H1 (cell line): Measurements from ENCODE around the gene PRXL2A. TPM values are rescaled to one million over a fixed set of nuclear protein-coding genes. Genes with fewer than 3 reads are reported as not detected.
"Not testable (repeated sequence)": the region's sequence is repeated elsewhere in the genome, so short reads cannot be mapped to it uniquely, and the experiment has no call there.

Experiments used
- CTCF ChIA-PET: fragments of 300-600 bp; sonication (Branson Sonifier 250); formaldehyde crosslinking; loops from one replicate; lab custom pipeline; 2021; ENCODE audit not compliant: partially characterized antibody; lab: Charles Lee
- POLR2A ChIA-PET: fragments of 300-600 bp; sonication (Branson Sonifier 250); formaldehyde crosslinking; loops from one replicate; lab custom pipeline; 2021; ENCODE audit warnings: inconsistent platforms; ENCODE audit not compliant: partially characterized antibody; lab: Charles Lee
- DNase-seq, 2 experiments: peaks; one replicate each; pipeline versions ENCODE4 v3.0.0 to v3.0.0-alpha.2; 2010 to 2022; ENCODE audit warnings: low spot score in 2 of 2, low read depth in 1 of 2, mixed read lengths in 1 of 2
- FAIRE-seq: peaks from 2 replicates; lab custom pipeline; 2011; peaks lifted over from hg19 to GRCh38; lab: Jason Lieb, UNC
- H2AFZ ChIP-seq: 2 replicates; pipeline ENCODE4 v1.8.1; 2012; ENCODE audit warnings: low read length, inconsistent platforms
- H2AK5ac ChIP-seq: 2 replicates; pipeline ENCODE4 v1.6.1; 2013; ENCODE audit warnings: low read depth, low read length
- H2BK120ac ChIP-seq: replicated peaks from 2 replicates; pipeline ENCODE3; 2013; ENCODE audit warnings: low read depth, low read length, inconsistent platforms
- H2BK12ac ChIP-seq: 2 replicates; pipeline ENCODE4 v1.6.1; 2013; ENCODE audit warnings: low read depth, low read length
- H2BK15ac ChIP-seq: 2 replicates; pipeline ENCODE4 v1.6.1; 2013; ENCODE audit warnings: low read length
- H2BK20ac ChIP-seq: 2 replicates; pipeline ENCODE4 v1.6.1; 2013; ENCODE audit warnings: low read length
- H2BK5ac ChIP-seq: 2 replicates; pipeline ENCODE4 v1.6.1; 2013; ENCODE audit warnings: low read depth, low read length
- H3K14ac ChIP-seq: 2 replicates; pipeline ENCODE4 v1.6.1; 2013; ENCODE audit warnings: inconsistent platforms; ENCODE audit not compliant: insufficient read length
- H3K18ac ChIP-seq: 2 replicates; pipeline ENCODE4 v1.6.1; 2013; ENCODE audit warnings: low read length; ENCODE audit errors: extremely low read depth
- H3K23ac ChIP-seq: 2 replicates; pipeline ENCODE4 v1.6.1; 2013; ENCODE audit warnings: inconsistent platforms; ENCODE audit not compliant: insufficient read length
- H3K23me2 ChIP-seq: 2 replicates; pipeline ENCODE4 v1.6.1; 2013; ENCODE audit warnings: low read depth, low read length
- H3K27ac ChIP-seq: 2 replicates; pipeline ENCODE4 v1.6.1; 2011; ENCODE audit warnings: low read depth, low read length, inconsistent platforms
- H3K27me3 ChIP-seq, 4 experiments: replicated peaks in 1 of 4; 1 replicate in 1 of 4; 2 replicates in 3 of 4; pipeline versions ENCODE4 v1.6.1 to v1.8.1; 2011 to 2013; ENCODE audit warnings: low read length in 3 of 4, mild to moderate bottlenecking in 3 of 4, inconsistent platforms in 2 of 4, mixed read lengths in 2 of 4, moderate library complexity in 1 of 4; ENCODE audit not compliant: control insufficient read depth in 3 of 4, insufficient read depth in 3 of 4; ENCODE audit errors: extremely low read depth in 1 of 4
- H3K36me3 ChIP-seq, 4 experiments: 2 replicates each; pipeline versions ENCODE4 v1.6.1 to v1.8.1; 2011 to 2013; ENCODE audit warnings: mild to moderate bottlenecking in 4 of 4, low read length in 3 of 4, moderate library complexity in 2 of 4, control low read depth in 1 of 4, inconsistent platforms in 1 of 4; ENCODE audit not compliant: insufficient read depth in 4 of 4, control insufficient read depth in 2 of 4
- H3K4ac ChIP-seq: replicated peaks from 2 replicates; pipeline ENCODE3; 2013; ENCODE audit warnings: low read length, low read depth, mixed read lengths, inconsistent platforms; ENCODE audit not compliant: insufficient read length
- H3K4me1 ChIP-seq, 4 experiments: replicated peaks in 1 of 4; 1 replicate in 1 of 4; 2 replicates in 3 of 4; pipeline versions ENCODE4 v1.6.1 to v1.8.1; 2011 to 2013; ENCODE audit warnings: low read length in 3 of 4, inconsistent platforms in 2 of 4, mixed read lengths in 1 of 4; ENCODE audit not compliant: insufficient read depth in 4 of 4, control insufficient read depth in 3 of 4
- H3K4me2 ChIP-seq, 2 experiments: 2 replicates each; pipeline versions ENCODE4 v1.6.1 to v1.8.1; 2011 to 2013; ENCODE audit warnings: low read depth in 2 of 2, low read length in 2 of 2, control low read depth in 1 of 2, inconsistent platforms in 1 of 2, mild to moderate bottlenecking in 1 of 2; ENCODE audit not compliant: insufficient read depth in 1 of 2
- H3K4me3 ChIP-seq, 4 experiments: fragments of 200-600, 300-600 bp in 1 of 4; sonication (generic), shearing (Covaris generic), sonication (Bioruptor Twin) in 1 of 4; 2 replicates each; pipeline versions ENCODE4 v1.5.1 to v1.8.1; 2011 to 2016; ENCODE audit warnings: low read length in 4 of 4, low read depth in 3 of 4, control low read depth in 2 of 4, inconsistent platforms in 2 of 4, mild to moderate bottlenecking in 2 of 4, mixed read lengths in 1 of 4, moderate library complexity in 1 of 4; ENCODE audit not compliant: insufficient read depth in 2 of 4; ENCODE audit errors: extremely low read depth in 1 of 4
- H3K56ac ChIP-seq: replicated peaks from 2 replicates; pipeline ENCODE3; 2013; ENCODE audit warnings: low read depth, mild to moderate bottlenecking, mixed read lengths, low read length, inconsistent platforms; ENCODE audit not compliant: insufficient read length
- H3K79me1 ChIP-seq: 2 replicates; pipeline ENCODE4 v1.6.1; 2013; ENCODE audit warnings: low read depth, low read length, control low read depth
- H3K79me2 ChIP-seq, 2 experiments: 2 replicates each; pipeline versions ENCODE4 v1.6.1 to v1.8.1; 2012 to 2013; ENCODE audit warnings: low read length in 2 of 2, mild to moderate bottlenecking in 2 of 2, inconsistent platforms in 1 of 2; ENCODE audit not compliant: insufficient read depth in 2 of 2, control insufficient read depth in 1 of 2
- H3K9ac ChIP-seq, 4 experiments: replicated peaks in 1 of 4; 1 replicate in 1 of 4; 2 replicates in 3 of 4; pipeline versions ENCODE4 v1.6.1 to v1.8.1; 2011 to 2013; ENCODE audit warnings: low read depth in 3 of 4, low read length in 3 of 4, control low read depth in 2 of 4, mild to moderate bottlenecking in 2 of 4, moderate library complexity in 2 of 4, inconsistent platforms in 1 of 4; ENCODE audit errors: extremely low read depth in 1 of 4
- H3K9me3 ChIP-seq, 2 experiments: 2 replicates each; pipeline versions ENCODE4 v1.6.1 to v1.8.1; 2012 to 2013; ENCODE audit warnings: mild to moderate bottlenecking in 2 of 2, moderate library complexity in 2 of 2, control low read depth in 1 of 2, inconsistent platforms in 1 of 2, low read depth in 1 of 2, low read length in 1 of 2, mixed read lengths in 1 of 2; ENCODE audit not compliant: insufficient read depth in 2 of 2
- H4K20me1 ChIP-seq, 2 experiments: replicated peaks in 1 of 2; 2 replicates each; pipeline versions ENCODE3 to v1.8.1; 2011 to 2013; ENCODE audit warnings: inconsistent platforms in 2 of 2, low read length in 2 of 2, mild to moderate bottlenecking in 1 of 2; ENCODE audit not compliant: insufficient read depth in 2 of 2, control insufficient read depth in 1 of 2
- H4K5ac ChIP-seq: 2 replicates; pipeline ENCODE4 v1.6.1; 2013; ENCODE audit warnings: low read length, low read depth, mixed read lengths, inconsistent platforms; ENCODE audit not compliant: insufficient read length
- H4K8ac ChIP-seq: 2 replicates; pipeline ENCODE4 v1.8.0; 2013; ENCODE audit warnings: mild to moderate bottlenecking, moderate library complexity, low read length, inconsistent platforms; ENCODE audit not compliant: insufficient read depth; ENCODE audit errors: extremely low read depth
- H4K91ac ChIP-seq: replicated peaks from 2 replicates; pipeline ENCODE3; 2013; ENCODE audit warnings: low read length, mixed read lengths, inconsistent platforms; ENCODE audit not compliant: insufficient read length
- WGBS, 2 experiments: shearing (Covaris generic) in 1 of 2; methylation state at CpG; one replicate each; pipeline versions ENCODE4 v1.1.6 to v1.1.7; 2013 to 2015; ENCODE audit warnings: low lambda C conversion rate in 2 of 2, mixed read lengths in 2 of 2, inconsistent platforms in 1 of 2, low coverage in 1 of 2, missing lambda C conversion rate in 1 of 2; ENCODE audit not compliant: insufficient replicate concordance in 2 of 2, insufficient coverage in 1 of 2, insufficient read length in 1 of 2; ENCODE audit errors: extremely low coverage in 1 of 2, missing lambda C conversion rate in 1 of 2; 5-methylcytosine and 5-hydroxymethylcytosine counted together
- polyA plus RNA-seq, 7 experiments: library from polyadenylated mRNA; depleted of rRNA in 3 of 7; stranded (reverse) in 5 of 7; unstranded in 2 of 7; fragments of >200 nt in 5 of 7; fragments of 200-250 nt in 2 of 7; gene quantifications; 1 replicate in 5 of 7; 2 replicates in 1 of 7; 4 replicates in 1 of 7; pipeline versions ENCODE4 v1.2.1 to v1.2.3, GENCODE V29; 2011 to 2013; ENCODE audit warnings: missing spikeins in 2 of 7, mixed read lengths in 2 of 7
- total RNA-seq: library from RNA; stranded (reverse); fragmentation: NEBNext Ultra II Directional; extraction: Animal tissue kit (Norgen Biotek cat#: 25700); gene quantifications from 2 replicates; pipeline ENCODE4 v1.2.1, GENCODE V29; 2021

Gene PRXL2A
- total and polyA plus RNA-seq, 2 of the 8 experiments (the other 6 are each of a cell fraction or from before 2014, with no cell fraction given) = 13.4 to 58.3 TPM

DNA sequence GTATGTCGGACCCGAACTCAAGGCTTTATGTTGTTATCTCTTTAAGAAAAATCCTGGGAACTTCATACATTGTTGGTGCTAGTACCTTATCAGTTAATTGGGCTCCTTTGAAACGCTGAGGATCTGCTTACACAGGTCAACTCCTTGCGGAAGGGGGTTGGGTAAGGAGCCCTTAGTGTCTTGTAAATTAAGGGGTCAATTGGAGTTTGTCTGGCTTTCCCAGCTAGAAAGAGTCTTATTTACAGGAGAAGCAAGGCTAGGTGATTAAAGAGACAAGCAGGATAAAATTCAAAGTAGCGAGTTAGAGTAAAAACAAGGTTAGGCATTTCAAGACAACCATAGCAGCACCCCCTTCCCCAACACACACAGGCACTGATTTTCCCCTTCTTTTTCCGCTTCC, 8.9 kb downstream of the PRXL2A start:
- POLR2A ChIA-PET = not testable (repeated sequence)
- peak overlapping the region; percentile 49 to 71 for H3K4me2 ChIP-seq

More for the DNA sequence above, 8.9 kb downstream of the PRXL2A start:
- not testable (repeated sequence) for H3K23me2 ChIP-seq, H3K18ac ChIP-seq, H3K56ac ChIP-seq, H3K4ac ChIP-seq, H4K5ac ChIP-seq, H3K36me3 ChIP-seq, H4K8ac ChIP-seq, FAIRE-seq, H3K23ac ChIP-seq, H3K9me3 ChIP-seq, H2BK20ac ChIP-seq, H2BK12ac ChIP-seq, H2BK15ac ChIP-seq, H3K27ac ChIP-seq, DNase-seq, H2BK5ac ChIP-seq, H2AFZ ChIP-seq, H2BK120ac ChIP-seq, H2AK5ac ChIP-seq, H3K9ac ChIP-seq, H3K14ac ChIP-seq, H4K91ac ChIP-seq
- WGBS, 2 experiments = 17% methylated on average over 6 of the region's 6 CpGs; no CpG with 5 or more reads in 1 of the 2 experiments
- peaks cover 0 to 11% (median 1%) of the 10 kb centered on the region in 4 experiments; a peak in 4 of 7 replicates for H3K27me3 ChIP-seq
- peaks cover 11% of the 10 kb centered on the region for H3K79me1 ChIP-seq
- H3K4me1 ChIP-seq = peaks cover 4 to 22% (median 12%) of the 10 kb centered on the region in 4 experiments
- peaks cover 17 to 37% of the 10 kb centered on the region in 2 experiments for H4K20me1 ChIP-seq
- H3K79me2 ChIP-seq = peaks cover 0 to 24% of the 10 kb centered on the region in 2 experiments; a peak in 2 of 4 replicates
- CTCF ChIA-PET = interaction anchor here (5.9 kb wide), 1 partner anchor 87 kb away, joined by 28 read pairs; no protein-coding TSS in a partner anchor
- H3K4me3 ChIP-seq = peak overlapping the region in 1 of 4 experiments; percentile 32; a peak in 2 of 8 replicates
